DND-41 (cell line): ENCODE results near the gene OR11G2.
"Not testable (repeated sequence)": the region's sequence is repeated elsewhere in the genome, so short reads cannot be mapped to it uniquely, and the experiment has no call there.

ENCODE experiments used
- ATAC-seq: fragments of 200-7000 bp; cut with Tn5 transposase; 3 replicates; pipeline ENCODE4 v1.9.1; 2021; ENCODE audit warnings: low read depth; ENCODE audit not compliant: insufficient read depth
- DNase-seq: peaks from one replicate; pipeline ENCODE4 v3.0.0-alpha.2; 2020
- H2AFZ ChIP-seq: 2 replicates; pipeline ENCODE4 v1.6.0; 2012; ENCODE audit warnings: low read depth, low read length
- H3K27ac ChIP-seq: 2 replicates; pipeline ENCODE4 v1.5.1; 2012; ENCODE audit warnings: low read length, inconsistent platforms
- H3K27me3 ChIP-seq: fragments of 200-600 bp; sonication (generic); 2 replicates; pipeline ENCODE4 v1.6.0; 2012; ENCODE audit warnings: low read length, mild to moderate bottlenecking, inconsistent platforms; ENCODE audit not compliant: insufficient read depth, poor library complexity
- H3K36me3 ChIP-seq: 2 replicates; pipeline ENCODE4 v1.5.1; 2012; ENCODE audit warnings: low read length, inconsistent platforms; ENCODE audit not compliant: insufficient read depth
- H3K4me1 ChIP-seq: 2 replicates; pipeline ENCODE4 v1.5.1; 2012; ENCODE audit warnings: mild to moderate bottlenecking, low read length; ENCODE audit not compliant: insufficient read depth
- H3K4me2 ChIP-seq: 2 replicates; pipeline ENCODE4 v1.6.0; 2012; ENCODE audit warnings: mild to moderate bottlenecking, moderate library complexity, low read length, inconsistent platforms; ENCODE audit not compliant: insufficient read depth
- H3K4me3 ChIP-seq, 2 experiments: fragments of 200-600 bp in 1 of 2; shearing (Covaris generic) in 1 of 2; 2 replicates each; pipeline ENCODE4 v1.5.1; 2012 to 2016; ENCODE audit warnings: inconsistent platforms in 2 of 2, low read length in 2 of 2, mild to moderate bottlenecking in 2 of 2, low read depth in 1 of 2, moderate library complexity in 1 of 2
- H3K79me2 ChIP-seq: 2 replicates; pipeline ENCODE4 v1.6.0; 2012; ENCODE audit warnings: low read length, inconsistent platforms; ENCODE audit not compliant: insufficient read depth
- H3K9ac ChIP-seq: 2 replicates; pipeline ENCODE4 v1.6.0; 2012; ENCODE audit warnings: low read depth, mild to moderate bottlenecking, inconsistent platforms, low read length, moderate library complexity
- H3K9me3 ChIP-seq: 2 replicates; pipeline ENCODE4 v1.5.1; 2012; ENCODE audit warnings: low read length, moderate library complexity, mild to moderate bottlenecking, inconsistent platforms; ENCODE audit not compliant: insufficient read depth, severe bottlenecking
- H4K20me1 ChIP-seq: 2 replicates; pipeline ENCODE4 v1.6.0; 2012; ENCODE audit warnings: low read length; ENCODE audit not compliant: insufficient read depth
- EZH2 ChIP-seq: IDR thresholded peaks from 3 replicates; pipeline ENCODE4 v1.6.1; 2012; ENCODE audit warnings: borderline replicate concordance, low read depth, mild to moderate bottlenecking, moderate library complexity, low read length, inconsistent platforms; ENCODE audit not compliant: severe bottlenecking
- TF ChIP-seq, protein P1 (sequence below): IDR thresholded peaks from 2 replicates; pipeline ENCODE4 v1.5.1; 2012; ENCODE audit warnings: borderline replicate concordance, low read length, moderate library complexity, mild to moderate bottlenecking; ENCODE audit not compliant: poor library complexity, severe bottlenecking; ENCODE audit errors: extremely low read depth

OR11G2 gene

GRCh38 chr14:20164462-20164861, 26.2 kb upstream of the OR11G2 start:
- no peak for TF ChIP-seq EZH2
- no peak overlapping the region for H3K4me3 ChIP-seq
- no peak for DNase-seq
- H3K4me2 ChIP-seq: no peak overlapping the region
- H3K9me3 ChIP-seq: no peaks in the 10 kb centered on the region
- no peaks in the 10 kb centered on the region for H3K4me1 ChIP-seq
- no peak for ATAC-seq
- H3K27ac ChIP-seq: no peak overlapping the region
- H2AFZ ChIP-seq: no peak overlapping the region
- no peak overlapping the region for H3K9ac ChIP-seq
- no peaks in the 10 kb centered on the region for H3K36me3 ChIP-seq
- no peaks in the 10 kb centered on the region for H3K27me3 ChIP-seq
- H3K79me2 ChIP-seq: no peaks in the 10 kb centered on the region
- no peaks in the 10 kb centered on the region for H4K20me1 ChIP-seq

- TF ChIP-seq, protein P1, sequence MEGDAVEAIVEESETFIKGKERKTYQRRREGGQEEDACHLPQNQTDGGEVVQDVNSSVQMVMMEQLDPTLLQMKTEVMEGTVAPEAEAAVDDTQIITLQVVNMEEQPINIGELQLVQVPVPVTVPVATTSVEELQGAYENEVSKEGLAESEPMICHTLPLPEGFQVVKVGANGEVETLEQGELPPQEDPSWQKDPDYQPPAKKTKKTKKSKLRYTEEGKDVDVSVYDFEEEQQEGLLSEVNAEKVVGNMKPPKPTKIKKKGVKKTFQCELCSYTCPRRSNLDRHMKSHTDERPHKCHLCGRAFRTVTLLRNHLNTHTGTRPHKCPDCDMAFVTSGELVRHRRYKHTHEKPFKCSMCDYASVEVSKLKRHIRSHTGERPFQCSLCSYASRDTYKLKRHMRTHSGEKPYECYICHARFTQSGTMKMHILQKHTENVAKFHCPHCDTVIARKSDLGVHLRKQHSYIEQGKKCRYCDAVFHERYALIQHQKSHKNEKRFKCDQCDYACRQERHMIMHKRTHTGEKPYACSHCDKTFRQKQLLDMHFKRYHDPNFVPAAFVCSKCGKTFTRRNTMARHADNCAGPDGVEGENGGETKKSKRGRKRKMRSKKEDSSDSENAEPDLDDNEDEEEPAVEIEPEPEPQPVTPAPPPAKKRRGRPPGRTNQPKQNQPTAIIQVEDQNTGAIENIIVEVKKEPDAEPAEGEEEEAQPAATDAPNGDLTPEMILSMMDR: no peak
- no peak for TF ChIP-seq EZH2
- Histone ChIP-seq H3K9me3 (no peaks in the 10 kb centered on the region), H3K79me2 (no peaks in the 10 kb centered on the region)
These were observed 23.6 kb upstream of the OR11G2 start for GRCh38 chr14:20167091-20167490.

DNA sequence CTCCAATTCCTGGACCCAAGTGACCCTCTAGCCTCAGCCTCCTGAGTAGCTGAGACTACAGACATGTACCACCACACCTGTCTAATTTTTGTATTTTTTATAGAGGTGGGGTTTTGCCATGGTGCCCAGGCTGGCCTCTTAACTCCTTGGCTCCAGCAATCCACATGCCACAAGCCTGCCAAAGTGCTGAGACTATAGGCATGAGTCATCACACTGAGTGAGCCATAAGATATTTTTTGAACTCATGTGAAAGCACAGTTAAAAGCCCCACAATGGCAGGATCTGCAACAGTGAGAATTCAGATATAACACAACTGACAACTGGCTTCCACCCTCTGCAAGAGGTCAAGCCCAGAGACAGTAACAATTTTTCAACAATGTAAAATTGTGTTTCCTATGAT, 20.8 kb upstream of the OR11G2 start:
- not testable (repeated sequence) for H3K4me1 ChIP-seq, H3K9me3 ChIP-seq, H3K27me3 ChIP-seq, H3K36me3 ChIP-seq, H2AFZ ChIP-seq, ATAC-seq, H3K27ac ChIP-seq, H3K4me3 ChIP-seq, H3K79me2 ChIP-seq, DNase-seq, H3K4me2 ChIP-seq, H4K20me1 ChIP-seq, H3K9ac ChIP-seq

More at GRCh38 chr14:20167091-20167490, 23.6 kb upstream of the OR11G2 start:
- no peak for DNase-seq
- Histone ChIP-seq H3K4me3 (no peak overlapping the region), H3K9ac (no peak overlapping the region), H3K27me3 (no peaks in the 10 kb centered on the region), H3K4me2 (no peak overlapping the region), H4K20me1 (no peaks in the 10 kb centered on the region), H3K4me1 (no peaks in the 10 kb centered on the region), H3K27ac (no peak overlapping the region), H3K36me3 (no peaks in the 10 kb centered on the region), H2AFZ (no peak overlapping the region)
- ATAC-seq: no peak

- not testable (repeated sequence) for H3K27ac ChIP-seq, H3K79me2 ChIP-seq
These were observed 16.5 kb upstream of the OR11G2 start for GRCh38 chr14:20174205-20174604.

DNA sequence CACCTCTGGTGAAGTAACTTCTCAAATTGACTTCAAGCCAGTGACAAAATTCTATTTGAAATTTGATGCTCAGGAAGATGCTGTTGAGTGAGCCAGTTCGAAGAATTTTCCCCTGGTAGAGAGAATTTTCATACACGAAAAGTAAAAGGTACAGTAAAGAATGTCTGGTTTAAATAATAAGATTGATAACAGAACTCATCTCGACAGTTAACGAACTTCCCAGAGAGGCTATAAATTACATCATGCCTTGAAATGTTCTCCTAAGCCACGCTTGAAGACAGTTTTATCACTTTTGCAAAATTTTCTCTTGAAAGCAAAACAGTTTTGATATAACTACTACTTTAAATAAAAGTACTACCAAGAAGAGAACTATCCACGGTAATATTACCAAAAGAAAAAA, 14.4 kb upstream of the OR11G2 start:
- H3K36me3 ChIP-seq: no peaks in the 10 kb centered on the region
- no peaks in the 10 kb centered on the region for H4K20me1 ChIP-seq
- H3K27ac ChIP-seq: no peak overlapping the region
- no peaks in the 10 kb centered on the region for H3K79me2 ChIP-seq
- TF ChIP-seq, protein P1: no peak
- TF ChIP-seq EZH2: no peak
- DNase-seq: no peak
- H3K4me1 ChIP-seq: no peaks in the 10 kb centered on the region
- no peaks in the 10 kb centered on the region for H3K27me3 ChIP-seq
- no peaks in the 10 kb centered on the region for H3K9me3 ChIP-seq
- no peak overlapping the region for H2AFZ ChIP-seq
- no peak overlapping the region for H3K9ac ChIP-seq
- no peak overlapping the region for H3K4me2 ChIP-seq
- H3K4me3 ChIP-seq: no peak overlapping the region
- no peak for ATAC-seq

More at GRCh38 chr14:20174205-20174604, 16.5 kb upstream of the OR11G2 start:
- H2AFZ ChIP-seq, H4K20me1 ChIP-seq, H3K9me3 ChIP-seq, DNase-seq, H3K4me2 ChIP-seq, H3K4me1 ChIP-seq, H3K27me3 ChIP-seq, ATAC-seq, H3K9ac ChIP-seq, H3K4me3 ChIP-seq, H3K36me3 ChIP-seq: not testable (repeated sequence)
